ENCODE data around the gene GAA.

DNA sequence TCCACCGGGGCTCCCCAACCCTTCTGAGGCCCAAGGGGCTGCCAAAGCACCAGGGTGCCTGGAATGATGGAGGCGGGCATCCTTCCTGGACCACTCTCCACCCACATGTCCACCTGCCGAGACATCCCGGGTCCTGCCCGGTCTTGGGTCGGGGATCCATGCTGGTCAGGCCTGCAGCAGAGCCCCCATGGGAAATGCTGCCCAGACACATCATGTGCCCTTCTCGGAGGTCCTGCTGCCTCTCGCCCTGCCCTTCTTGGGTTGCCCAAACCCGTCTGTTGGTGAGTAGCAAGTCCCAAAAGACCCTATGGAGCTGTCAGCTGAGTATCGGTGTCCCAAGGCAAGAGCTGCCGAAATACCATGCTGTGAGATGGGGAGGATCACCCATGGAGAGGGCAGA lies 14.8 kb upstream of the GAA start:
- TF ChIP-seq, protein P1, sequence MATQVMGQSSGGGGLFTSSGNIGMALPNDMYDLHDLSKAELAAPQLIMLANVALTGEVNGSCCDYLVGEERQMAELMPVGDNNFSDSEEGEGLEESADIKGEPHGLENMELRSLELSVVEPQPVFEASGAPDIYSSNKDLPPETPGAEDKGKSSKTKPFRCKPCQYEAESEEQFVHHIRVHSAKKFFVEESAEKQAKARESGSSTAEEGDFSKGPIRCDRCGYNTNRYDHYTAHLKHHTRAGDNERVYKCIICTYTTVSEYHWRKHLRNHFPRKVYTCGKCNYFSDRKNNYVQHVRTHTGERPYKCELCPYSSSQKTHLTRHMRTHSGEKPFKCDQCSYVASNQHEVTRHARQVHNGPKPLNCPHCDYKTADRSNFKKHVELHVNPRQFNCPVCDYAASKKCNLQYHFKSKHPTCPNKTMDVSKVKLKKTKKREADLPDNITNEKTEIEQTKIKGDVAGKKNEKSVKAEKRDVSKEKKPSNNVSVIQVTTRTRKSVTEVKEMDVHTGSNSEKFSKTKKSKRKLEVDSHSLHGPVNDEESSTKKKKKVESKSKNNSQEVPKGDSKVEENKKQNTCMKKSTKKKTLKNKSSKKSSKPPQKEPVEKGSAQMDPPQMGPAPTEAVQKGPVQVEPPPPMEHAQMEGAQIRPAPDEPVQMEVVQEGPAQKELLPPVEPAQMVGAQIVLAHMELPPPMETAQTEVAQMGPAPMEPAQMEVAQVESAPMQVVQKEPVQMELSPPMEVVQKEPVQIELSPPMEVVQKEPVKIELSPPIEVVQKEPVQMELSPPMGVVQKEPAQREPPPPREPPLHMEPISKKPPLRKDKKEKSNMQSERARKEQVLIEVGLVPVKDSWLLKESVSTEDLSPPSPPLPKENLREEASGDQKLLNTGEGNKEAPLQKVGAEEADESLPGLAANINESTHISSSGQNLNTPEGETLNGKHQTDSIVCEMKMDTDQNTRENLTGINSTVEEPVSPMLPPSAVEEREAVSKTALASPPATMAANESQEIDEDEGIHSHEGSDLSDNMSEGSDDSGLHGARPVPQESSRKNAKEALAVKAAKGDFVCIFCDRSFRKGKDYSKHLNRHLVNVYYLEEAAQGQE (IDR thresholded peaks at IDR 0.05; ENCODE audit: low read depth, low read length) = no peak
- TF ChIP-seq, protein P2, sequence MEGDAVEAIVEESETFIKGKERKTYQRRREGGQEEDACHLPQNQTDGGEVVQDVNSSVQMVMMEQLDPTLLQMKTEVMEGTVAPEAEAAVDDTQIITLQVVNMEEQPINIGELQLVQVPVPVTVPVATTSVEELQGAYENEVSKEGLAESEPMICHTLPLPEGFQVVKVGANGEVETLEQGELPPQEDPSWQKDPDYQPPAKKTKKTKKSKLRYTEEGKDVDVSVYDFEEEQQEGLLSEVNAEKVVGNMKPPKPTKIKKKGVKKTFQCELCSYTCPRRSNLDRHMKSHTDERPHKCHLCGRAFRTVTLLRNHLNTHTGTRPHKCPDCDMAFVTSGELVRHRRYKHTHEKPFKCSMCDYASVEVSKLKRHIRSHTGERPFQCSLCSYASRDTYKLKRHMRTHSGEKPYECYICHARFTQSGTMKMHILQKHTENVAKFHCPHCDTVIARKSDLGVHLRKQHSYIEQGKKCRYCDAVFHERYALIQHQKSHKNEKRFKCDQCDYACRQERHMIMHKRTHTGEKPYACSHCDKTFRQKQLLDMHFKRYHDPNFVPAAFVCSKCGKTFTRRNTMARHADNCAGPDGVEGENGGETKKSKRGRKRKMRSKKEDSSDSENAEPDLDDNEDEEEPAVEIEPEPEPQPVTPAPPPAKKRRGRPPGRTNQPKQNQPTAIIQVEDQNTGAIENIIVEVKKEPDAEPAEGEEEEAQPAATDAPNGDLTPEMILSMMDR (IDR thresholded peaks at IDR 0.05) = no peak
- TF ChIP-seq, protein P3, sequence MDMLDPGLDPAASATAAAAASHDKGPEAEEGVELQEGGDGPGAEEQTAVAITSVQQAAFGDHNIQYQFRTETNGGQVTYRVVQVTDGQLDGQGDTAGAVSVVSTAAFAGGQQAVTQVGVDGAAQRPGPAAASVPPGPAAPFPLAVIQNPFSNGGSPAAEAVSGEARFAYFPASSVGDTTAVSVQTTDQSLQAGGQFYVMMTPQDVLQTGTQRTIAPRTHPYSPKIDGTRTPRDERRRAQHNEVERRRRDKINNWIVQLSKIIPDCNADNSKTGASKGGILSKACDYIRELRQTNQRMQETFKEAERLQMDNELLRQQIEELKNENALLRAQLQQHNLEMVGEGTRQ (IDR thresholded peaks at IDR 0.05; ENCODE audit: borderline replicate concordance, low read depth, low read length) = no peak
- no peak for TF ChIP-seq EZH2phosphoT487 (IDR thresholded peaks at IDR 0.05; ENCODE audit: borderline replicate concordance, low read depth)
- no peak for TF ChIP-seq FOXM1 (IDR thresholded peaks at IDR 0.05; ENCODE audit: low read depth)
- no peak for TF ChIP-seq RAD21 (IDR thresholded peaks at IDR 0.05; ENCODE audit: low read length)
- no peak for TF ChIP-seq MXI1 (IDR thresholded peaks at IDR 0.05; ENCODE audit: low read depth, low read length)
- TF ChIP-seq RFX5 (IDR thresholded peaks at IDR 0.05; ENCODE audit: low read length) = no peak
- no peak for TF ChIP-seq FOXJ3 (CRISPR knock-in tag; IDR thresholded peaks at IDR 0.05)
- TF ChIP-seq JUND (IDR thresholded peaks at IDR 0.05) = no peak
- TF ChIP-seq, protein P4, sequence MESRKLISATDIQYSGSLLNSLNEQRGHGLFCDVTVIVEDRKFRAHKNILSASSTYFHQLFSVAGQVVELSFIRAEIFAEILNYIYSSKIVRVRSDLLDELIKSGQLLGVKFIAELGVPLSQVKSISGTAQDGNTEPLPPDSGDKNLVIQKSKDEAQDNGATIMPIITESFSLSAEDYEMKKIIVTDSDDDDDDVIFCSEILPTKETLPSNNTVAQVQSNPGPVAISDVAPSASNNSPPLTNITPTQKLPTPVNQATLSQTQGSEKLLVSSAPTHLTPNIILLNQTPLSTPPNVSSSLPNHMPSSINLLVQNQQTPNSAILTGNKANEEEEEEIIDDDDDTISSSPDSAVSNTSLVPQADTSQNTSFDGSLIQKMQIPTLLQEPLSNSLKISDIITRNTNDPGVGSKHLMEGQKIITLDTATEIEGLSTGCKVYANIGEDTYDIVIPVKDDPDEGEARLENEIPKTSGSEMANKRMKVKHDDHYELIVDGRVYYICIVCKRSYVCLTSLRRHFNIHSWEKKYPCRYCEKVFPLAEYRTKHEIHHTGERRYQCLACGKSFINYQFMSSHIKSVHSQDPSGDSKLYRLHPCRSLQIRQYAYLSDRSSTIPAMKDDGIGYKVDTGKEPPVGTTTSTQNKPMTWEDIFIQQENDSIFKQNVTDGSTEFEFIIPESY (IDR thresholded peaks at IDR 0.05; ENCODE audit: borderline replicate concordance, low read depth) = no peak
- TF ChIP-seq SMC3 (IDR thresholded peaks at IDR 0.05; ENCODE audit: low read depth, low read length) = no peak
- TF ChIP-seq SIN3A (IDR thresholded peaks at IDR 0.05; ENCODE audit: borderline replicate concordance, low read depth, low read length) = no peak
- no peak for TF ChIP-seq GATA2 (CRISPR knock-in tag; IDR thresholded peaks at IDR 0.05)
